GM12873 (cell line): ENCODE results near the gene SOX14.

ENCODE experiments used
- CTCF ChIP-seq: IDR thresholded peaks from 2 replicates; pipeline ENCODE4 v1.5.1; 2012; ENCODE audit warnings: low read depth, mild to moderate bottlenecking, moderate library complexity, low read length, control low read depth; ENCODE audit not compliant: insufficient read depth; ENCODE audit errors: missing control alignments

Gene SOX14

GRCh38 chr3:137815251-137815650 lies 51.1 kb downstream of the SOX14 start:
- TF ChIP-seq CTCF, result no peak
